Activated naive CD4-positive, alpha-beta T cell treated with anti-CD3 and anti-CD28 coated beads, Interleukin-2, amount 50 U/mL, for 24 hours (primary cell): ENCODE measurements around the gene EFCC1.
A peak's percentile ranks its signal among the peaks of the same experiment; 100 is the strongest.

Experiments
- H3K27ac Mint-ChIP-seq: one replicate; pipeline ENCODE4 v1.8.0; 2021; ENCODE audit warnings: mild to moderate bottlenecking, mixed read lengths
- H3K27me3 Mint-ChIP-seq: one replicate; pipeline ENCODE4 v1.8.0; 2021; ENCODE audit warnings: mixed read lengths
- H3K36me3 Mint-ChIP-seq: one replicate; pipeline ENCODE4 v1.8.0; 2021; ENCODE audit warnings: mixed read lengths
- H3K4me1 Mint-ChIP-seq: one replicate; pipeline ENCODE4 v1.8.0; 2021; ENCODE audit warnings: mixed read lengths
- H3K4me3 Mint-ChIP-seq: one replicate; pipeline ENCODE4 v1.8.0; 2021; ENCODE audit warnings: mild to moderate bottlenecking, mixed read lengths
- H3K9me3 Mint-ChIP-seq: one replicate; pipeline ENCODE4 v1.8.0; 2021; ENCODE audit warnings: mixed read lengths

EFCC1 gene

GRCh38 chr3:129017484-129017899, 16.4 kb downstream of the EFCC1 start:
- Mint-ChIP-seq H3K4me3 (peak overlapping the region; percentile 40), H3K27ac (no peak overlapping the region), H3K36me3 (no peaks in the 10 kb centered on the region), H3K27me3 (no peaks in the 10 kb centered on the region), H3K9me3 (no peaks in the 10 kb centered on the region), H3K4me1 (peaks cover 55% of the 10 kb centered on the region)

- Mint-ChIP-seq H3K4me3 (no peak overlapping the region), H3K27me3 (no peaks in the 10 kb centered on the region), H3K27ac (no peak overlapping the region), H3K9me3 (no peaks in the 10 kb centered on the region), H3K4me1 (peaks cover 53% of the 10 kb centered on the region), H3K36me3 (no peaks in the 10 kb centered on the region)
These were observed 17.2 kb downstream of the EFCC1 start for GRCh38 chr3:129018271-129018670.

DNA sequence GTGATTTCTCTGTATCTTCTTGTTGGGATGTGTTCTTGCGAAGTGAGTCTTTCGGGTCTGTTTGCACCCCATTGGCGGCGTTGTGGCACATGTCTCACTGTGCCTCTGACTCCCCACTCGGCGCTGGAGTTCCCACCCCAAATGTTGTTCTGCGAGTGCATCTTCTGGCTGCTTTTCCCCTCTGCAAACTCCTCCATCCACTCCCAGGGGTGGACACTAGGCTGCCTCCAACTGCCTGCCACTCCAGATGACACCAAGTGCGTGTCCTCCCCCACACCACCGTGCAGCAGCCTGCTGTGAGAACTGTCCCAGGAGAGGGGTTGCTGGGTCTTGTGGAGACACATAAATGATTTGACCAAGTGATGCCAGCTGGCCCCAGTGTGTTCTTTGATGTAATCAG, 17.6 kb downstream of the EFCC1 start:
- Mint-ChIP-seq H3K36me3 (no peaks in the 10 kb centered on the region), H3K4me3 (no peak overlapping the region), H3K27me3 (no peaks in the 10 kb centered on the region), H3K9me3 (no peaks in the 10 kb centered on the region), H3K4me1 (peaks cover 53% of the 10 kb centered on the region), H3K27ac (peak overlapping the region; percentile 67)

DNA sequence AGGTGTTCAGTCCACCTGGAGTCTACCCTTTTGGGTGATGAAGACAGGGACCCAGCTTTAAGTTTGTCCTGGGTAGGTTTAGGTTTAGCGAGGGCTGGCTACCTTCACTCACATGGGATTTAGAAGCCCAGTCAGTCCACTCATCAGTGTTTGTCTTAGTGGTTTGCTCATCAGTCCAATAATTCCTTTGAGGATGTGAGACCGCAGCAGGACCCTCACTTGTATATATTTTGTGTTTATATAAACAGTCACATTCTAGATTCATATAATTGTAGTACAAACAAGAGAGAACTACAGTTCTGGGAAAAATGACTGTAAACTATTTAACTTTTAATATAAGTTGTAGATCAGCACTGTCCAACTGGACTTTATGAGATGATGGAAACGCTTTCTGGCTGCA, 18.2 kb downstream of the EFCC1 start:
- Mint-ChIP-seq H3K36me3 (no peaks in the 10 kb centered on the region), H3K27me3 (no peaks in the 10 kb centered on the region), H3K4me1 (peaks cover 53% of the 10 kb centered on the region), H3K9me3 (no peaks in the 10 kb centered on the region), H3K4me3 (no peak overlapping the region), H3K27ac (no peak overlapping the region)

- Mint-ChIP-seq H3K27me3 (no peaks in the 10 kb centered on the region), H3K36me3 (no peaks in the 10 kb centered on the region), H3K4me3 (no peak overlapping the region), H3K27ac (no peak overlapping the region), H3K9me3 (no peaks in the 10 kb centered on the region), H3K4me1 (peaks cover 46% of the 10 kb centered on the region)
These were observed 19.6 kb downstream of the EFCC1 start for GRCh38 chr3:129020691-129021090.

DNA sequence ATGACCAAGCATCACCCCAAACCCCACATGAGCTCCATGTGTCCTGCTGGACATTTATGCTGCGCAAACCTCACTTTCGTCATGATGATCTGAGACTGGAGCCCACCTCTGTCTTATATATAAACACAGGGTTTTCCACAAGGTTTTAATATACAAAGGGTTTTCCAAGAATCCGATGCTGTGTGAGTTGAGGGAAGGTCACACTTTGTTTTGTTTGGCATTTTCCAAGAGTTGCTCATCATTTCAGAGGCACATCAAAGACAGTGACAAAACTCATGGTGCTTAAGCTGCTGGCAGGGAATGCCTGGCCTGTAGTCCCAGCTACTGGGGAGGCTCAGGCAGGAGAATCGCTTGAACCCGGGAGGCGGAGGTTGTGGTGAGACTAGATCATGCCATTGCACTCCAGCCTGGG, 20.0 kb downstream of the EFCC1 start:
- no peaks in the 10 kb centered on the region for H3K27me3 Mint-ChIP-seq
- no peaks in the 10 kb centered on the region for H3K9me3 Mint-ChIP-seq
- H3K27ac Mint-ChIP-seq: no peak overlapping the region
- H3K4me3 Mint-ChIP-seq: no peak overlapping the region
- H3K36me3 Mint-ChIP-seq: no peaks in the 10 kb centered on the region
- peaks cover 46% of the 10 kb centered on the region for H3K4me1 Mint-ChIP-seq

DNA sequence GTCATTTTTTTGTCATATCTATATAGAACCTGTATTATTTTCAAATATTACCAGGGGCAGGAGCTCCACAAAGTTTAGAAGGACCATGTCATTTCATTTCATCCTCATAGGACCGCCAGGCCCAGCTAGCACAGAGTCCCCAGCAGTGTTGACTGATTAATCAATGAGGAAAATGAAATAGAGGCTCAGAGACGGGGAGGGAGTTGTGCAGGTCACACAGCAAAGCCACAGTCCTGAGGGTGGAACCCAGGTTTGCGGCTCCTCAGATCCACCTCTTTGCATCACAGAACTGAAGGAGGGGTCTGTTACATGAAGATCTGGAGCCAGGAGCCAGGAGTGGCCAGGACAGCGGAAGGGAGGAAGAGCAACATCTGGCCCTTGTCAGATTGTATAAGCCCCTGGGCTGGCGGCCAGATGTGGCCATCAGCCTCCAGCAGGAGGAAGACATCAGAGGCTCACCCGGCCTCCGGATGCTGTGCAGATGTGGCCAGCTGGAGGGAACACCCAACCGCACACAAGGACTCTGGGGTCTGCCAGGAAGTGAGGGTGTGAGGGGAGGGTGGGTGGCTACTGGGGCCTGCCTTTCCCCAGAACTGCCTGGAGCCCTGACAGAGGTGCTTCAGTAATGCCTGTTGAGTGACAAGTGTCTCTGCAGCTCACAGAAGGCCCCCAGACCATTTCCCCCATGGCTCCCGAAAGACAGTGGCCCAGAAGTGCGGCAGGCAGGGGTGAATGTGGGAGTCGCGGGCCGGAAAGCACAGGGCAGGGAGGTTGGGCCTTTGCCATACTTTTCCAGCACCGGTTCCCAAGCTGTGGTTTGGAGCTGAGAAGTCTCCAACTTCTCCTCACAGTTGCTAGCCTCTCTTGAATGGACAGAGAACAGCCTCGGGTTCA, 21.3 kb downstream of the EFCC1 start:
- H3K4me3 Mint-ChIP-seq: no peak overlapping the region
- H3K4me1 Mint-ChIP-seq: peaks cover 42% of the 10 kb centered on the region

DNA sequence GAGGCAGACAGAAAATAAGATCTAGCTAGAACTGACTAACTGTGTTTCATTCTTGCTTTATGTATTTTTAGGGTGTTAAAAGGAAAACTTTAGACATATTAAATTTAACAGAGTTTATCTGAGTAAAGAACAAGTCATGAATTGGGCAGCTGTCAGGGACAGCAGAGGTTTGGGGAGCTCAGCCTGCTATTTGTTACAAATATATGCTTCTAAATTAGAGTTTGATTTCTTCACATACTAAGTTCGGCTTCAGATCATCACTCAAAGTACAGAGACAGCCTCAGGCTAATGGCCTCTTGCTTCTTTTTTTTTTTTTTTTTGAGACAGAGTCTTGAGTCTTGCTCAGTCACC, 21.9 kb downstream of the EFCC1 start:
- Mint-ChIP-seq H3K27me3 (no peaks in the 10 kb centered on the region), H3K36me3 (no peaks in the 10 kb centered on the region), H3K4me3 (no peak overlapping the region), H3K4me1 (peaks cover 36% of the 10 kb centered on the region), H3K27ac (no peak overlapping the region), H3K9me3 (no peaks in the 10 kb centered on the region)

More for the DNA sequence above, 21.3 kb downstream of the EFCC1 start:
- Mint-ChIP-seq H3K27ac (no peak overlapping the region), H3K36me3 (no peaks in the 10 kb centered on the region), H3K27me3 (no peaks in the 10 kb centered on the region), H3K9me3 (no peaks in the 10 kb centered on the region)

DNA sequence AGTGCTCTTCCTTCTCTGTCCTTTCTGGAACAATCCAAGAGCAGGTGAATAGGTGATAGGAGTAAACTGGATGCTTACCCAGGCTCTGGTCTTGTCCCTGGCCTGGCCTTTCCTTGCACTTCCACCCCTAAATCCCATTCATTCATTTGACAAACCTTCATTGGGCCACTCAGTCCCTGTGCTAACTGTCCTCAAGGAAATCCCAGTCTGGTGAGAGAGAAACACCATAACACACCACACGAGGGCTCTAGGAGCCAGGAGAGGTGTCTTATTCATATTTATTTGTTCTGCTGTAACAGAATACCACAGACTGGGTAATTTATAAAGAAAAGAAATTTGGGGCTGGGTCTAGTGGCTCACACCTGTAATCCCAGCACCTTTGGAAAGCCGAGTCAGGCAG, 22.8 kb downstream of the EFCC1 start:
- Mint-ChIP-seq H3K27me3 (no peaks in the 10 kb centered on the region), H3K4me3 (no peak overlapping the region), H3K27ac (no peak overlapping the region), H3K36me3 (no peaks in the 10 kb centered on the region), H3K9me3 (no peaks in the 10 kb centered on the region), H3K4me1 (peaks cover 30% of the 10 kb centered on the region)

- H3K9me3 Mint-ChIP-seq: no peaks in the 10 kb centered on the region
- H3K4me3 Mint-ChIP-seq: no peak overlapping the region
- H3K36me3 Mint-ChIP-seq: peaks cover 1% of the 10 kb centered on the region
- H3K27me3 Mint-ChIP-seq: no peaks in the 10 kb centered on the region
- no peak overlapping the region for H3K27ac Mint-ChIP-seq
- H3K4me1 Mint-ChIP-seq: peaks cover 25% of the 10 kb centered on the region
These were observed 24.0 kb downstream of the EFCC1 start for GRCh38 chr3:129025108-129025507.

- H3K27me3 Mint-ChIP-seq: no peaks in the 10 kb centered on the region
- peaks cover 1% of the 10 kb centered on the region for H3K36me3 Mint-ChIP-seq
- peak overlapping the region; percentile 94 for H3K27ac Mint-ChIP-seq
- H3K4me3 Mint-ChIP-seq: peak overlapping the region; percentile 73
- H3K4me1 Mint-ChIP-seq: peaks cover 25% of the 10 kb centered on the region
- no peaks in the 10 kb centered on the region for H3K9me3 Mint-ChIP-seq
These were observed 24.8 kb downstream of the EFCC1 start for GRCh38 chr3:129025691-129026435.

- Mint-ChIP-seq H3K36me3 (peaks cover 1% of the 10 kb centered on the region), H3K9me3 (no peaks in the 10 kb centered on the region), H3K27ac (peak overlapping the region; percentile 94), H3K4me1 (peaks cover 21% of the 10 kb centered on the region), H3K4me3 (peak overlapping the region; percentile 73), H3K27me3 (no peaks in the 10 kb centered on the region)
These were observed 25.8 kb downstream of the EFCC1 start for GRCh38 chr3:129026728-129027543.

DNA sequence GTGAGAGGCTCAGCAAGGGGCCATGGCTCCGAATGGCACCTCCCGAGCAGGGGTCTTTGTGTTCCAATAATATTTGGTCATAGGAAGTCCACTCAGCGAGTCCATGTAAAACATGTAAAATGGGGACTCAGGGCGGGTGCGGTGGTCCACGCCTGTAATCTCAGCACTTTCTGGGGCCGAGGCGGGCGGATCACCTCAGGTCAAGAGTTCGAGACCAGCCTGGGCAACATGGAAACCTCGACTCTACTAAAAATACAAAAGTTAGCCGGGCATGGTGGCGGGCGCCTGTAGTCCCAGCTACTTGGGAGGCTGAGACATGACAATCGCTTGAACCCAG, 26.4 kb downstream of the EFCC1 start:
- Mint-ChIP-seq H3K9me3 (no peaks in the 10 kb centered on the region), H3K27ac (no peak overlapping the region), H3K4me3 (peak overlapping the region; percentile 44)

DNA sequence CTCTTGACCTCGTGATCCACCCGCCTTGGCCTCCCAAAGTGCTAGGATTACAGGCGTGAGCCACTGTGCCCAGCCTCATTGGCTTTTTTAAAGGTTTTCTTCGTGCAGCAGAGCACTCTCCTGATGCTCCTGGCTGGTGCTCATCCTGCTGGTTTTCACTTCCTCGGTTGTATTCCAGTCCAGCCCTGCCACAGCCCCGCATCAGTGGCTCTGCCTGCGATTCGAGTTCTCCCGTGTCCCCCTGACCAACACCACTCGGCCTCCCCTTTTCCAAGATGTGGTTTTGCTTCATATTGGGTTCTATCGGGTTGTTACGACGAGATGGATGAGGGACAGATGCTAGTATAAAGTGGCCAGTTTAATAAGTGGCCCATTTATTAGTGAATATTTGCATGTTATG, 27.8 kb downstream of the EFCC1 start:
- Mint-ChIP-seq H3K4me1 (peaks cover 21% of the 10 kb centered on the region), H3K4me3 (no peak overlapping the region), H3K36me3 (peaks cover 1% of the 10 kb centered on the region), H3K27ac (no peak overlapping the region), H3K9me3 (no peaks in the 10 kb centered on the region), H3K27me3 (no peaks in the 10 kb centered on the region)

More for the DNA sequence above, 26.4 kb downstream of the EFCC1 start:
- peaks cover 21% of the 10 kb centered on the region for H3K4me1 Mint-ChIP-seq
- H3K27me3 Mint-ChIP-seq: no peaks in the 10 kb centered on the region
- H3K36me3 Mint-ChIP-seq: peaks cover 1% of the 10 kb centered on the region

GRCh38 chr3:129030611-129031010, 29.5 kb downstream of the EFCC1 start:
- no peaks in the 10 kb centered on the region for H3K9me3 Mint-ChIP-seq
- no peak overlapping the region for H3K4me3 Mint-ChIP-seq
- peaks cover 1% of the 10 kb centered on the region for H3K36me3 Mint-ChIP-seq
- no peaks in the 10 kb centered on the region for H3K27me3 Mint-ChIP-seq
- H3K4me1 Mint-ChIP-seq: peaks cover 19% of the 10 kb centered on the region
- H3K27ac Mint-ChIP-seq: no peak overlapping the region
